GM21825 (cell line): ENCODE results near the gene TMEM168.

Experiments
- ATAC-seq: cut with Tn5 transposase; IDR thresholded peaks from one replicate; pipeline ENCODE4 v1.9.1; 2021; ENCODE audit warnings: mild to moderate bottlenecking, moderate library complexity; ENCODE audit not compliant: unreplicated experiment

The TMEM168 gene

DNA sequence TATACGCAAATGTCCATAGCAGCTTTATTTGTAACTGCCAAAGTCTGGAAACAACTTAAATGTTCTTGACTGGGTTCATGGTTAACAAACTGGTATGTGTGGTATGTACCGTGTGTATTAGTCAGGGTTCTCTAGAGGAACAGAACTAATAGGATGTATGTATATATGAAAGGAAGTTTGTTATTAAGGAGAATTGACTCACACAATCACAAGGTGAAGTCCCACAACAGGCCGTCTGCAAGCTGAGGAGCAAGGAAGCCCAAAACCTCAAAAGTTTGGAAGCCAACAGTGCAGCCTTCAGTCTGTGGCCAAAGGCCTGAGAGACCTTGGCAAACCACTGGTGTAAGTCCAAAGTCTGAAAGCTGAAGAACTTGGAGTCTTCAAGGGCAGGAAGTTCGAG is 66.8 kb downstream of the TMEM168 start:
- no peak for ATAC-seq

DNA sequence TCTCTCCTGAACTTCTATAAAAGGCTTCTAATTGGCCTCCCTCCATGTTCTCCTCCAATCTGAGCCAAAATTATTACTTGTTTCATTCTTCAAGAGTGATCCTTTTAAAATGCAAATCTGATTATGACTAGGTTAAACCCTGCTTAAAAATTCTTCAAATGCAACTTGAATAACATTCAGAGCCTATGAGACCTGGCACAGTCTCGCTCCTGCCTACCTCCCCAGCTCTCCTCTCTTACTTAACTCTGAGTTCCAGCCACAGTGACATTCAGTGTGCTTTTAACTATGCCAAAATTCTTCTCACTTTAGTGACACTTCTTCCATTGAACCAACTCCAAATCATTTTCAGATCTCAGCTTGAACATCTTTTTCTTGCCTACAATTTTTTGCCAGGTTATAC is 68.8 kb downstream of the TMEM168 start:
- ATAC-seq, result no peak

DNA sequence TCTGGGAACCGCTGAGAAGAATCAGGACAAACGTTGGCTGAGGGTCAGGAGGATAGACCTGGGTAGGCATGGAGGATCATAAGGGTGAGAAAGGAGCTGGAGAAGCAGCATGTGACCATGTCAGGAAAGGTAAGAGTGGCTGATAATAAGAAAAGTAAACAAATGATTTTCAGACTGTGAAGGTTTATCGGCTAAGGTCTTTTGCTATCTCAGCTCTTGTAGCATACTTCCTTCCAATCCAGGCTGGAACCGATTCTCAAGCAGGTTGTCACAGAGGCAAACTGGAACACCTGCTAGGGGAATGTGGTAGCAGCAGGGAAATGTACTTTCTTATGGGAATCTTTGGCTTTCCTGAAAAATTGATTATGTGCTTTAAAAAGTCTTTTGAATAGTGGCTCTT is 74.7 kb downstream of the TMEM168 start:
- ATAC-seq, result no peak

DNA sequence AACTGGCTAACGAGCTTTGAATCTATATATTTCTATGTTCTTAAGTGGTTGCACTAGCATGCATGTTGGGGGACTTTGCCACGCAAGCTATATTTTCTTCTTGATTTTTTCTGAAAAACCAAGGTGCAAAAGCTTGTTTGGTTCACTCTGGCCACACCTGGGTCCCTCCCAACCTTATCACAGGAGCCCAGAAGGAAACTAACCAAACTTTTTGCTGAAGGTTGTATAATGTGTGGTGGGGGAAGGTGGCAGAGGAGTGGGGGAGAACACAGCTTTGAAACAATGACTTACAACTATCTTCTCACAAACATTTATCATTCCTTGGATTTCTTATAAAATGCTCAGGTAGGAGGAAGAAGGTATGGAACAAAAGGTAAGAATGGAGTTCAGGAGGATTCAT is 75.3 kb downstream of the TMEM168 start:
- ATAC-seq, result no peak
